ENCODE data around the gene MICAL3. TPM values are rescaled to one million over a fixed set of nuclear protein-coding genes. Genes with fewer than 3 reads are reported as not detected.

The MICAL3 gene
- total RNA-seq, 1 donor from 2014 or later: 54.8 TPM

GRCh38 chr22:17789379-17790200 is 234.8 kb downstream of the MICAL3 start:
- no peak overlapping the region for H3K27ac Mint-ChIP-seq
- H3K27me3 Mint-ChIP-seq: peaks cover 4% of the 10 kb centered on the region
- no peak for DNase-seq (ENCODE audit: low spot score, unreplicated experiment)
- no peak for TF ChIP-seq CTCF (IDR thresholded peaks at IDR 0.05; ENCODE audit: unreplicated experiment)
- no peaks in the 10 kb centered on the region for H3K9me3 Mint-ChIP-seq (ENCODE audit: low read depth)
- no peak overlapping the region for H3K4me3 Mint-ChIP-seq (ENCODE audit: low read depth)
- no peaks in the 10 kb centered on the region for H3K36me3 Mint-ChIP-seq (ENCODE audit: insufficient read depth)
- peaks cover 11% of the 10 kb centered on the region for H3K4me1 Mint-ChIP-seq (ENCODE audit: low read depth)

DNA sequence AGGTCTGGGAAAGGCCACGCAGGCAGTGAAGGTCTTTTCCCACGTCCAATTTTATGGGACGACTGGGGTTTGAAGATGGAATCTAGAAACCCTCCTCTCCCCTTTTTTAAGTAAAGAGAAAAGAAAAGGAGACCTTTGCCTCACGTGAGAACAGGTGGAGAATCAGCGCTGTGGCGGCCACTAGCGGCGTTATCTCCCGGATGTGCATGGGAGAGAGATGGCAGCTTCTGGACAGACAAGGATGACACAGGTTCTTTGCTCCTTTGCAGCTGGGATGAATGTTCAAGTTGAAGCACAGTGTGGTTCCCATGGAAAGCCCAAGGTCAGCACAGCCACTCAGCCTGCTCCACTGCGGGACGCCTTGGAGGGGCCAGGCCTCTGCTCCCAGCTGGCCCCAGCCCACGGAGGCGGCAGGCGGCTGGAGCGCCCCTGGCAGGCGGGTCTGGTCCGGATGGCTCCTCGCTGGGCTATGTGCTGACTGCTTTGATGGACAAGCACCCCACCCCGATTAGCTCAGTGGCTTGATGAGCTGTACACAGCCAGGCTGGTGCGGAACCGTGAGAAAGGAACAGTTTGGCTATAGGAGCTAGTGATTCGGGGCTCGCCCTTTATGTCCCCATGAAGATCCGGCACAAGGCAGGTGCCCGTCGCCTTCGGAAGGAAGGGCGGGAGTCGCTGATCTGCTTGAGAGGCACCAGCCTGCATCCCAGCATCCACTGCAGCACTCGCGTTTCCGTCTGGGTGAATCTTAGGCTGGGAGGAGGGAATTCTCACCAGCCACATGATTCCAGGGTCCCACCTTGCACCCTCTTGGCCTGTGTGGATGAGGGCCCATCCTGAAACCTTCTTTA is 235.6 kb downstream of the MICAL3 start:
- H3K4me3 Mint-ChIP-seq (ENCODE audit: low read depth): no peak overlapping the region
- TF ChIP-seq CTCF (IDR thresholded peaks at IDR 0.05; ENCODE audit: unreplicated experiment): no peak
- H3K36me3 Mint-ChIP-seq (ENCODE audit: insufficient read depth): no peaks in the 10 kb centered on the region
- H3K4me1 Mint-ChIP-seq (ENCODE audit: low read depth): peaks cover 10% of the 10 kb centered on the region
- no peak overlapping the region for H3K27ac Mint-ChIP-seq
- peaks cover 4% of the 10 kb centered on the region for H3K27me3 Mint-ChIP-seq
- no peak for DNase-seq (ENCODE audit: low spot score, unreplicated experiment)
- H3K9me3 Mint-ChIP-seq (ENCODE audit: low read depth): no peaks in the 10 kb centered on the region

DNA sequence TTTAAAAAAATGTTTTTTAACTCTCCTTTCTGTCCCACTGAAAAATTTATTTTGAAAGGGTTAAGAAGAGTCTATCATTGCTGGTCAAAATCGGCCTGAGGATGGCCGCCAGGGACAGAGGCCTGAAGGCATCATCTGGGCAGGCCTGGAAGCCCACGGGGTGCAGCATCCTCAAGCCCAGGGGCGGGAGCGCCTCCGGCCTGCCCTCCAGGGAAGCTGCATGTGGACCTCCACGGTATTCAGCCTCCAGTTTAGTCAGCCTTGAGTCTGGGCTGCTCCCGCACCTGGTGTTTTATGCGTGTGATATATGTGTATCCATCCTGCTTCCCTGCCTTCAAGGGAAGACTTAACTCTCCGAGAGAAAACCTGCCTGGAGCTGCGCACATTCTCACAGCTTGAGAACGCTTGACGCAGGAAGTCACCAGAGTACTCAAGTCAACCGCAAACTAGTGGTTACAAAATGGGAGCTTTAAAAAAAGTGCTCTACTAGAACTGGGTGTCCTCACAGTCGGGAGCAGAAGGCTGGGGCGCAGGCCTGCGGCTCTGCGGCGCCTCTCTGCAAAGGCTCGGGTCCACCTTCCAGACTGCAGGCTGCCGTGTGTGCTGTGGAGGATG is 236.5 kb downstream of the MICAL3 start:
- H3K36me3 Mint-ChIP-seq (ENCODE audit: insufficient read depth): no peaks in the 10 kb centered on the region
- peaks cover under 1% of the 10 kb centered on the region for H3K4me1 Mint-ChIP-seq (ENCODE audit: low read depth)
- H3K4me3 Mint-ChIP-seq (ENCODE audit: low read depth): no peak overlapping the region
- no peak for DNase-seq (ENCODE audit: low spot score, unreplicated experiment)
- no peak for TF ChIP-seq CTCF (IDR thresholded peaks at IDR 0.05; ENCODE audit: unreplicated experiment)
- no peak overlapping the region for H3K27ac Mint-ChIP-seq
- no peaks in the 10 kb centered on the region for H3K9me3 Mint-ChIP-seq (ENCODE audit: low read depth)
- H3K27me3 Mint-ChIP-seq: peaks cover under 1% of the 10 kb centered on the region

DNA sequence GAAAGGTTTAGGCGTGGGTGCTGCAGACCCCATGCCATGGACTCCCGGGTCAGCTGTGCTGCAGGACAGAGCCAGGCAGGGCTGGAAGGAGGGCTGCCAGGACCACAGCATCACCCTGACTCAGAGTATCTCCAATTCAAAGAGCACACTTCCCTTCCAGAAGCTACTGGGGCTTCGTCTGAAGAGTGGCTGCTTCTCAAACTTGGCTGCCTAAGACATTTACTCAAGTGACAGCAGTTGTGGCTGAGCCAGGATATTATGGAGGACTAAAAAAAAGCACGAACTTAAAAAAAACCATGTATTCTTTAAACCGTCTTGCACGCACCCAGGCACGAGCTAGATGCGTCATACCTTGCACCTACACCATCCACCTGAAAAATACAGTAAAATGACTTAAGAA is 237.1 kb downstream of the MICAL3 start:
- peaks cover 4% of the 10 kb centered on the region for H3K27me3 Mint-ChIP-seq
- H3K9me3 Mint-ChIP-seq (ENCODE audit: low read depth): no peaks in the 10 kb centered on the region
- DNase-seq (ENCODE audit: low spot score, unreplicated experiment): no peak
- no peaks in the 10 kb centered on the region for H3K36me3 Mint-ChIP-seq (ENCODE audit: insufficient read depth)
- no peak overlapping the region for H3K4me3 Mint-ChIP-seq (ENCODE audit: low read depth)
- TF ChIP-seq CTCF (IDR thresholded peaks at IDR 0.05; ENCODE audit: unreplicated experiment): no peak
- no peaks in the 10 kb centered on the region for H3K4me1 Mint-ChIP-seq (ENCODE audit: low read depth)
- H3K27ac Mint-ChIP-seq: no peak overlapping the region
